Measurements from ENCODE around the gene CCDC188. TPM values are rescaled to one million over a fixed set of nuclear protein-coding genes. Genes with fewer than 3 reads are reported as not detected.

CCDC188 gene
- total RNA-seq, 1 donor from 2014 or later: 6.8 TPM

GRCh38 chr22:20113551-20114310, 37.1 kb downstream of the CCDC188 start:
- ATAC-seq (no peak), DNase-seq (ENCODE audit: low spot score) (no peak)
- intact Hi-C loops (cut with DNase I): no loop called here

GRCh38 chr22:20112623-20113511, 38.0 kb downstream of the CCDC188 start:
- no peak for DNase-seq (ENCODE audit: low spot score)
- intact Hi-C loops (cut with DNase I): no loop called here

GRCh38 chr22:20111689-20112622, 38.9 kb downstream of the CCDC188 start:
- no peak for ATAC-seq
- DNase-seq (ENCODE audit: low spot score): no peak
- intact Hi-C loops (cut with DNase I): no loop called here

More at GRCh38 chr22:20112623-20113511, 38.0 kb downstream of the CCDC188 start:
- ATAC-seq: no peak

GRCh38 chr22:20111045-20111688, 39.7 kb downstream of the CCDC188 start:
- ATAC-seq: no peak
- no peak for DNase-seq (ENCODE audit: low spot score)
- intact Hi-C loops (cut with DNase I): no loop called here

GRCh38 chr22:20110359-20110985, 40.4 kb downstream of the CCDC188 start:
- DNase-seq (ENCODE audit: low spot score) (no peak), ATAC-seq (no peak)
- intact Hi-C loops (cut with DNase I): no loop called here

GRCh38 chr22:20109411-20110358, 41.2 kb downstream of the CCDC188 start:
- intact Hi-C loops (cut with DNase I): no loop called here
- DNase-seq (ENCODE audit: low spot score) (no peak), ATAC-seq (peak; percentile 14)

GRCh38 chr22:20108757-20109230, 42.1 kb downstream of the CCDC188 start:
- no peak for DNase-seq (ENCODE audit: low spot score)
- intact Hi-C loops (cut with DNase I): no loop called here
- no peak for ATAC-seq

- no peak for ATAC-seq
- no peak for DNase-seq (ENCODE audit: low spot score)
- intact Hi-C loops (cut with DNase I): no loop called here
Observed at GRCh38 chr22:20107951-20108756, 42.7 kb downstream of the CCDC188 start.

GRCh38 chr22:20107471-20107901, 43.4 kb downstream of the CCDC188 start:
- DNase-seq (ENCODE audit: low spot score): no peak
- ATAC-seq: no peak
- intact Hi-C loops (cut with DNase I): no loop called here

- DNase-seq (ENCODE audit: low spot score): no peak
- ATAC-seq: no peak
- intact Hi-C loops (cut with DNase I): no loop called here
Observed at GRCh38 chr22:20106849-20107237, 44.0 kb downstream of the CCDC188 start.

- intact Hi-C loops (cut with DNase I): no loop called here
- ATAC-seq (no peak), DNase-seq (ENCODE audit: low spot score) (no peak)
Observed at GRCh38 chr22:20106205-20106848, 44.5 kb downstream of the CCDC188 start.

GRCh38 chr22:20105456-20106204, 45.2 kb downstream of the CCDC188 start:
- no peak for DNase-seq (ENCODE audit: low spot score)
- intact Hi-C loops (cut with DNase I): no loop called here
- ATAC-seq: no peak

GRCh38 chr22:20102203-20102780, 48.6 kb downstream of the CCDC188 start:
- intact Hi-C loops (cut with DNase I): no loop called here
- no peak for DNase-seq (ENCODE audit: low spot score)
- no peak for ATAC-seq

GRCh38 chr22:20101638-20102037, 49.2 kb downstream of the CCDC188 start:
- intact Hi-C loops (cut with DNase I): no loop called here
- ATAC-seq (no peak), DNase-seq (ENCODE audit: low spot score) (no peak)

All from sciatic nerve (tissue), 2 donors.